Kidney (tissue), 14 donors: ENCODE results near the gene C8G. TPM values are rescaled to one million over a fixed set of nuclear protein-coding genes. Genes with fewer than 3 reads are reported as not detected.

ENCODE experiments used
- DNase-seq, 5 donors: peaks; one replicate each; pipeline ENCODE4 v3.0.0-alpha.2; 2013 to 2020
- FAIRE-seq: peaks from 2 replicates; lab custom pipeline; 2012; peaks lifted over from hg19 to GRCh38; lab: Jason Lieb, UNC
- H3K27ac ChIP-seq, 2 donors: one replicate each; pipeline ENCODE4 v1.7.0; 2013; ENCODE audit warnings: low read depth in 2 of 2, low read length in 2 of 2, inconsistent platforms in 1 of 2
- H3K27me3 ChIP-seq: one replicate; pipeline ENCODE4 v1.7.1; 2013; ENCODE audit warnings: low read length, inconsistent platforms; ENCODE audit not compliant: control insufficient read depth, insufficient read depth
- H3K36me3 ChIP-seq, 3 donors: one replicate each; pipeline versions ENCODE4 v1.7.0 to v1.7.1; 2013; ENCODE audit warnings: low read length in 3 of 3, control low read depth in 1 of 3, inconsistent platforms in 1 of 3; ENCODE audit not compliant: insufficient read depth in 3 of 3, control insufficient read depth in 2 of 3
- H3K4me1 ChIP-seq, 3 donors: one replicate each; pipeline versions ENCODE4 v1.7.0 to v1.7.1; 2013; ENCODE audit warnings: low read length in 3 of 3, inconsistent platforms in 1 of 3, low read depth in 1 of 3; ENCODE audit not compliant: control insufficient read depth in 2 of 3, insufficient read depth in 2 of 3
- H3K4me3 ChIP-seq, 3 donors: one replicate each; pipeline versions ENCODE4 v1.7.0 to v1.8.1; 2013; ENCODE audit warnings: low read length in 3 of 3, control low read depth in 1 of 3, inconsistent platforms in 1 of 3
- H3K9ac ChIP-seq, 3 donors: one replicate each; pipeline versions ENCODE4 v1.7.0 to v1.7.1; 2013; ENCODE audit warnings: low read length in 3 of 3, control low read depth in 1 of 3, inconsistent platforms in 1 of 3
- H3K9me3 ChIP-seq, 3 donors: one replicate each; pipeline versions ENCODE4 v1.7.0 to v1.7.1; 2013; ENCODE audit warnings: low read length in 3 of 3, control low read depth in 1 of 3, inconsistent platforms in 1 of 3; ENCODE audit not compliant: control insufficient read depth in 2 of 3, insufficient read depth in 1 of 3
- intact Hi-C: fragments of 100-400 bp; cut with DNase I; formaldehyde crosslinking; loops from one replicate; pipeline ENCODE4 v1.11.1; 2022
- polyA plus RNA-seq: library from polyadenylated mRNA; stranded (reverse); fragments of 350-450 nt; fragmentation: Illumina TruSeq; extraction: RNeasy Lipid Tissue Mini Kit (QIAGEN cat#74804); gene quantifications from one replicate; pipeline ENCODE4 v1.2.3, GENCODE V29; 2014; ENCODE audit warnings: low read depth, low replicate concordance; ENCODE audit not compliant: insufficient read depth
- total RNA-seq: library from RNA; stranded (reverse); fragmentation: NEBNext Ultra II Directional; extraction: Animal tissue kit (Norgen Biotek cat#: 25700); gene quantifications from one replicate; pipeline ENCODE4 v1.2.1, GENCODE V29; 2021
- TF ChIP-seq, protein P1 (sequence below): IDR thresholded peaks from 3 replicates; pipeline ENCODE4 v1.5.1; 2012; ENCODE audit warnings: mild to moderate bottlenecking, moderate library complexity, borderline replicate concordance; ENCODE audit not compliant: insufficient read depth; ENCODE audit errors: extremely low read depth
- donor health status: control.
- donor health status: control.
- donor health status: control.
- donor health status: control.
- donor health status: control.
- donor health status: DM: yes; HTN: yes; CAD: no.
- donor health status: Normal renal cell carcinoma (clear cell type).

Gene C8G
- total and polyA plus RNA-seq, 2 donors from 2014 or later: 1.9 to 2.1 TPM

DNA sequence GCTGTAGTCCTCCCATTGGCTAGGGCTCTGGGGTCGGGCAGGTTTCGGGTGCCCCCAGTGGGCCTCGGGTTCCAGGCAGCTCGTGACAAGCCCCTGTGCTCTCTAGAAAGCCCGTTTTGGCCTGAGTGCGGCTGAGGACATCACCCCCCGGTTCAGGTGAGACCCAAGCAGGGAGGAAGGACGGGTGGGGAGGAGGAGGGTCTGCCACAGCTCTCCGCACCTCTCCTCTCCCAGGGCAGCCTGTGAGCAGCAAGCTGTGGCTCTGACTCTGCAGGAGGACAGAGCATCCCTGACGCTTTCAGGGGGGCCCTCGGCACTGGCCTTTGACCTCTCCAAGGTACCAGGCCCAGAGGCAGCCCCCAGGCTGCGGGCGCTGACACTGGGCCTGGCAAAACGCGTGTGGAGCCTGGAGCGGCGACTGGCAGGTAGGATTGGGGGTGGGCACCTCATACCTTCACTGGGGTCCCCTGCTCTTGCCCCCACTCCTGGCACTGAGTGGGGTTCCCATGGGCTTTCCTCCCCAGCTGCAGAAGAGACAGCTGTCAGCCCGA, 47.9 kb downstream of the C8G start:
- TF ChIP-seq, protein P1, sequence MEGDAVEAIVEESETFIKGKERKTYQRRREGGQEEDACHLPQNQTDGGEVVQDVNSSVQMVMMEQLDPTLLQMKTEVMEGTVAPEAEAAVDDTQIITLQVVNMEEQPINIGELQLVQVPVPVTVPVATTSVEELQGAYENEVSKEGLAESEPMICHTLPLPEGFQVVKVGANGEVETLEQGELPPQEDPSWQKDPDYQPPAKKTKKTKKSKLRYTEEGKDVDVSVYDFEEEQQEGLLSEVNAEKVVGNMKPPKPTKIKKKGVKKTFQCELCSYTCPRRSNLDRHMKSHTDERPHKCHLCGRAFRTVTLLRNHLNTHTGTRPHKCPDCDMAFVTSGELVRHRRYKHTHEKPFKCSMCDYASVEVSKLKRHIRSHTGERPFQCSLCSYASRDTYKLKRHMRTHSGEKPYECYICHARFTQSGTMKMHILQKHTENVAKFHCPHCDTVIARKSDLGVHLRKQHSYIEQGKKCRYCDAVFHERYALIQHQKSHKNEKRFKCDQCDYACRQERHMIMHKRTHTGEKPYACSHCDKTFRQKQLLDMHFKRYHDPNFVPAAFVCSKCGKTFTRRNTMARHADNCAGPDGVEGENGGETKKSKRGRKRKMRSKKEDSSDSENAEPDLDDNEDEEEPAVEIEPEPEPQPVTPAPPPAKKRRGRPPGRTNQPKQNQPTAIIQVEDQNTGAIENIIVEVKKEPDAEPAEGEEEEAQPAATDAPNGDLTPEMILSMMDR: no peak
- peak overlapping the region; percentile 51 to 77 (median 77) for H3K4me3 ChIP-seq
- DNase-seq (no peak), FAIRE-seq (no peak)
- no peaks in the 10 kb centered on the region for H3K27me3 ChIP-seq
- no peaks in the 10 kb centered on the region for H3K9me3 ChIP-seq
- H3K27ac ChIP-seq: peak overlapping the region in 1 of 2 donors; percentile 4
- H3K9ac ChIP-seq: peak overlapping the region; percentile 18 to 73 (median 65)
- peaks cover 0 to 5% (median 0%) of the 10 kb centered on the region in 3 donors for H3K36me3 ChIP-seq
- intact Hi-C loops: no loop called here
- peaks cover 0 to 20% (median 10%) of the 10 kb centered on the region in 3 donors for H3K4me1 ChIP-seq

- peaks cover 0 to 5% (median 0%) of the 10 kb centered on the region in 3 donors for H3K36me3 ChIP-seq
- H3K4me3 ChIP-seq: no peak overlapping the region
- H3K4me1 ChIP-seq: peaks cover 0 to 20% (median 10%) of the 10 kb centered on the region in 3 donors
- no peaks in the 10 kb centered on the region for H3K9me3 ChIP-seq
- intact Hi-C loops: no loop called here
- no peak overlapping the region for H3K27ac ChIP-seq
- H3K27me3 ChIP-seq: no peaks in the 10 kb centered on the region
- no peak overlapping the region for H3K9ac ChIP-seq
- FAIRE-seq: no peak
- no peak for DNase-seq
- TF ChIP-seq, protein P1: no peak
These were observed 49.3 kb downstream of the C8G start for GRCh38 chr9:136994180-136994887.

- intact Hi-C loops: no loop called here
- Histone ChIP-seq H3K36me3 (peaks cover 0 to 5% (median 0%) of the 10 kb centered on the region in 3 donors), H3K27me3 (no peaks in the 10 kb centered on the region), H3K4me1 (peaks cover 0 to 20% (median 10%) of the 10 kb centered on the region in 3 donors), H3K9me3 (no peaks in the 10 kb centered on the region), H3K27ac (no peak overlapping the region), H3K9ac (no peak overlapping the region), H3K4me3 (no peak overlapping the region)
- DNase-seq (peak in 4 of 5 donors; percentile 32 to 73 (median 59)), FAIRE-seq (no peak)
- TF ChIP-seq, protein P1: no peak
These were observed 49.8 kb downstream of the C8G start for GRCh38 chr9:136994888-136995230.
